Adrenal gland (tissue), 12 donors: ENCODE data around the gene PPIC. TPM values are rescaled to one million over a fixed set of nuclear protein-coding genes. Genes with fewer than 3 reads are reported as not detected.
"Not testable (repeated sequence)": the region's sequence is repeated elsewhere in the genome, so short reads cannot be mapped to it uniquely, and the experiment has no call there.

Experiments used
- DNase-seq, 7 donors: peaks; one replicate each; pipeline ENCODE4 v3.0.0-alpha.2; 2019 to 2020
- H3K27ac ChIP-seq, 5 donors: fragments of 200-600 bp; sonication (generic) in 4 of 5; 1 replicate in 3 of 5; 2 replicates in 2 of 5; pipeline versions ENCODE4 v1.5.1 to v1.8.0; 2016 to 2020; ENCODE audit warnings: mild to moderate bottlenecking in 1 of 5
- H3K27me3 ChIP-seq: fragments of 200-600 bp; 2 replicates; pipeline ENCODE4 v1.8.0; 2021
- H3K36me3 ChIP-seq, 2 donors: fragments of 200-600 bp; replicated peaks in 1 of 2; 1 replicate in 1 of 2; 2 replicates in 1 of 2; pipeline versions ENCODE4 v1.5.1 to v1.8.0; 2018 to 2022
- H3K4me1 ChIP-seq, 2 donors: fragments of 200-600 bp; replicated peaks in 1 of 2; 1 replicate in 1 of 2; 2 replicates in 1 of 2; pipeline versions ENCODE4 v1.5.1 to v1.8.0; 2018 to 2021
- H3K4me3 ChIP-seq, 4 donors: fragments of 200-600 bp; sonication (generic) in 3 of 4; one replicate each; pipeline ENCODE4 v1.5.1; 2016 to 2018
- H3K9me3 ChIP-seq, 3 donors: fragments of 200-600 bp; sonication (generic) in 1 of 3; replicated peaks in 1 of 3; 1 replicate in 2 of 3; 2 replicates in 1 of 3; pipeline versions ENCODE4 v1.5.1 to v1.8.0; 2016 to 2021
- CTCF ChIP-seq, 6 experiments: fragments of 450-650 bp in 4 of 6; fragments of 200-600 bp in 2 of 6; sonication (generic) in 1 of 6; IDR thresholded peaks; 1 replicate in 5 of 6; 2 replicates in 1 of 6; pipeline versions ENCODE4 v1.5.1 to v1.8.0; 2016 to 2021; ENCODE audit warnings: antibody characterized with exemption in 6 of 6, mild to moderate bottlenecking in 2 of 6, moderate library complexity in 1 of 6
- POLR2A ChIP-seq, 2 donors: fragments of 450-650 bp; IDR thresholded peaks; one replicate each; pipeline ENCODE4 v1.6.1; 2017; ENCODE audit warnings: antibody characterized with exemption in 2 of 2, mild to moderate bottlenecking in 2 of 2, moderate library complexity in 1 of 2
- WGBS, 4 donors: extraction: QIAGEN DNeasy Blood & Tissue Kit in 2 of 4; methylation state at CpG; one replicate each; pipeline versions ENCODE4 v1.1.5 to v1.1.7; 2013 to 2017; 5-methylcytosine and 5-hydroxymethylcytosine counted together
- intact Hi-C, 2 donors: fragments of 100-400 bp; cut with DNase I; formaldehyde crosslinking; loops; one replicate each; pipeline versions ENCODE4 v1.14.1 to v1.15.0; 2022 to 2023
- polyA plus RNA-seq, 3 donors: library from polyadenylated mRNA; stranded (reverse); fragments of 200-250 nt in 2 of 3; fragments of 350-450 nt in 1 of 3; fragmentation: Illumina TruSeq in 1 of 3; extraction: RNeasy Lipid Tissue Mini Kit (QIAGEN cat#74804) in 1 of 3; gene quantifications; one replicate each; pipeline ENCODE4 v1.2.3, GENCODE V29; 2013 to 2014
- small RNA-seq, 2 donors: library from RNA; depleted of rRNA; stranded (forward); fragments of <200 nt; gene quantifications; one replicate each; pipeline ENCODE3, GENCODE V24; 2016
- total RNA-seq, 9 donors: library from RNA; depleted of rRNA in 4 of 9; stranded (reverse); fragments of >200 nt in 4 of 9; fragments of 120-200 nt in 1 of 9; fragmentation: NEBNext Ultra II Directional in 1 of 9; extraction: Animal tissue kit (Norgen Biotek cat#: 25700) in 1 of 9; gene quantifications; one replicate each; pipeline versions ENCODE4 v1.1.0 to v1.2.4, GENCODE V29; 2013 to 2023
- donor health status: healthy with polysubstance abuse.
- donor health status: Bipolar disorder and iron deficiency.
- donor health status: DM: yes; HTN: yes; CAD: no.
- donor health status: DM: no; HTN: no; CAD: no.
- donor health status: DM: no; HTN: no; CAD: no.
- donor health status: DM: yes; HTN: yes; CAD: no.

The PPIC gene
- total and polyA plus RNA-seq, 12 donors: 6.8 to 34.1 (median 18.6) TPM

DNA sequence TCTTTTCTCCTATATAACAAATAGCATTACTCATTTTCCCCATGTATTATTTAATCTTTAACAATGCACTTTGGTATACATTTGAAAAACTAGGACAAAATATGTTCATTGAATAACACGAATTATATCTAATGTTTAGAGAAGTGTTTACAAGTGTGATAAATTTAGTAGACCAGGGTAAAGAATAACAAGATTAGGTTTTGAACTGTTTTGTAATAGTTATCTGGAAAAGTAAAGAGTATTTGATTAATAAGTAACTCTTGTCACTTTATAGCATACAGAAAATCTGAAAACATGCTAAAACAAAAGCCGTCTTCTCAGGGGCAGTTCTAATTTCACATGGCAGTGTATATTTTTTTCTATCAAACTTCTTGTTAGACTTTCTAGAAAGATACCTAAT is 58.5 kb downstream of the PPIC start:
- H3K4me1 ChIP-seq: no peaks in the 10 kb centered on the region
- no peaks in the 10 kb centered on the region for H3K27me3 ChIP-seq
- TF ChIP-seq CTCF (IDR thresholded peaks at IDR 0.05): no peak
- no peak overlapping the region for H3K4me3 ChIP-seq
- 86 to 92% (median 90%) methylated on average over 2 of the region's 2 CpGs for WGBS, 4 donors
- H3K9me3 ChIP-seq: peaks cover 0 to 6% (median 0%) of the 10 kb centered on the region in 3 donors
- no peaks in the 10 kb centered on the region for H3K36me3 ChIP-seq
- DNase-seq: no peak
- intact Hi-C loops: no loop called here
- H3K27ac ChIP-seq: no peak overlapping the region

DNA sequence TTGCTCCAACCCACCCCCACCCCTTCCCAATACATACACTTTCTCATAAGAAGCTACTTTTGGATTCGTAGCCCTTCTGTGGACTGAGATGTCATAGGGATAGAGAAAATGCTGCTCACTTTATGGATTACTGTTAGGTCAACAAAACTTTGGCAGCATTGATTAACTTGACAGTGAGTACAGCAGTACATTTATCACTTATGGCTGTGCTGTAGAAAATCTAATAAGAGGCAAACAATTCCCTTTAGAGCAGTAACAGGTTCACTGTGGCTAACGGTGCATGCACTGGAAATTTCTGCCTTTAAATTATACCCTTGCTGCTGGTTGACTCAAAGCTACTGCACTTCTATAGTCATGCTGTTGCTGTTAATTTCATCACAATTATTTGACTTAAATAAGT is 59.2 kb downstream of the PPIC start:
- no peaks in the 10 kb centered on the region for H3K27me3 ChIP-seq
- peaks cover 0 to 6% (median 0%) of the 10 kb centered on the region in 3 donors for H3K9me3 ChIP-seq
- WGBS, 4 donors: 75 to 94% (median 89%) methylated on average over 2 of the region's 2 CpGs
- H3K27ac ChIP-seq: no peak overlapping the region
- TF ChIP-seq CTCF (IDR thresholded peaks at IDR 0.05): no peak
- no peak for TF ChIP-seq POLR2A (IDR thresholded peaks at IDR 0.05)
- H3K36me3 ChIP-seq: no peaks in the 10 kb centered on the region
- no peak for DNase-seq
- no peak overlapping the region for H3K4me3 ChIP-seq
- intact Hi-C loops: no loop called here
- H3K4me1 ChIP-seq: no peaks in the 10 kb centered on the region

DNA sequence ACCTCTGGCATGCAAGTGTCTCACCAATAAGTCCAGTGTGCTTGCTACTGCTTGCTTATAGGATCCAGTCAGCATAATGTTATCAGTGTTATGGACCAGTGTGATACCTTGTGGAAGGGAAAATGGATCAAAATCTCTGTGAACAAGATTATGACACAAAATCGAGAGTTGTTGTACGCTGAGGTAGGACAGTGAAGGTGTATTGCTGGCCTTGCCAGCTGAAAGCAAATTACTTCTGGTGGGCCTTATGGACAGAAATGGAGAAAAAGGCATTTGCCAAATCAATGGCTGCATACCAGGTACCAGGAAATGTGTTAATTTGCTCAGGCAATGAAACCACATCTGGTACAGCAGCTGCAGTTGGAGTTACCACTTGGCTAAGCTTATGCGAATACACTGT is 62.3 kb downstream of the PPIC start:
- H3K4me3 ChIP-seq, H3K27me3 ChIP-seq, H3K36me3 ChIP-seq, H3K27ac ChIP-seq, H3K9me3 ChIP-seq, intact Hi-C loops, DNase-seq, H3K4me1 ChIP-seq: not testable (repeated sequence)
- 94 to 100% (median 97%) methylated on average over 2 to 3 of the region's 3 CpGs for WGBS, 4 donors

GRCh38 chr5:122973759-122974158 is 62.8 kb downstream of the PPIC start:
- H3K4me3 ChIP-seq, H3K27me3 ChIP-seq, H3K27ac ChIP-seq, DNase-seq, H3K4me1 ChIP-seq, H3K9me3 ChIP-seq, H3K36me3 ChIP-seq, intact Hi-C loops: not testable (repeated sequence)
- WGBS, 4 donors: 79 to 100% (median 96%) methylated on average over 1 of the region's 1 CpG

Small RNAs within 50 kb of the gene (small RNA-seq; reads per million reads assigned to genes)
- 0 reads per million in 2 donors for gene RN7SL689P
- gene RN7SL711P: 0 reads per million in 2 donors

Other genes starting within 250 kb of the PPIC start
- gene SNX24, start 191.1 kb downstream of the PPIC start, total RNA-seq: 10 to 100 TPM in 8 of 9 donors, 1 to 10 TPM in 1; 5.0 to 28.2 (median 15.1) TPM
- gene SNX24, start 191.1 kb downstream of the PPIC start, polyA plus RNA-seq: 10 to 100 TPM in 2 of 3 donors, 1 to 10 TPM in 1; 8.5 to 20.0 (median 12.1) TPM
- gene PRDM6, start 52.5 kb upstream of the PPIC start, total RNA-seq: 1 to 10 TPM in 4 of 9 donors, under 1 TPM in 5; 0.11 to 4.1 (median 0.55) TPM
- gene PRDM6, start 52.5 kb upstream of the PPIC start, polyA plus RNA-seq: under 1 TPM; 0.26 to 0.61 (median 0.32) TPM